Ishikawa (cell line): Measurements from ENCODE around the gene TIMMDC1.

Experiments
- CEBPB ChIP-seq: IDR thresholded peaks from 2 replicates; pipeline ENCODE4 v1.6.1; 2012
- CREB1 ChIP-seq: IDR thresholded peaks from 2 replicates; pipeline ENCODE4 v1.6.1; 2012; ENCODE audit warnings: low read depth
- EP300 ChIP-seq: IDR thresholded peaks from 2 replicates; pipeline ENCODE4 v1.6.1; 2012; ENCODE audit warnings: borderline replicate concordance
- RAD21 ChIP-seq: IDR thresholded peaks from 2 replicates; pipeline ENCODE4 v1.6.1; 2012; ENCODE audit warnings: low read depth
- TEAD4 ChIP-seq: IDR thresholded peaks from 2 replicates; pipeline ENCODE4 v1.6.1; 2012
- TF ChIP-seq, protein P1 (sequence below): IDR thresholded peaks from 2 replicates; pipeline ENCODE4 v1.6.1; 2012

DNA sequence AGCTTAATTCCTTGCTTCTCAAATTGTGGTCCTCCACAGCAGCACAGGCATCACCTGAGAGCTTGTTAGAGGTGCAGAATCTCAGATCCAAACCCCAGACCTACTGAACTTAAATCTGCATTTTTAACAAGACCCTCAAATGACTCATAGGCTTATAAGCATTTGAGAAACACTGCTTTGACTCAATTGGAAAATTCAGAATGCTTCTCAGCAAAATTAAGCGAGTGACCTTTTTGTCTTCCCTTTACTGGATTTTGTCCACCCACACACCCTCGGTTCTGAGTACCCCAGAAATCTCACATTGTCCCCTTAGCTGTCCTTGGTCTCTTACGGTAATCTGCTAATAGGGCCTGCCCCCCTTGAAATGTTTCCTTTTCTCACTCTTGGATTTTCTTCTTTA is 43.2 kb downstream of the TIMMDC1 start:
- TF ChIP-seq CEBPB (no peak), EP300 (no peak), RAD21 (no peak), TEAD4 (no peak), CREB1 (no peak)
- TF ChIP-seq, protein P1, sequence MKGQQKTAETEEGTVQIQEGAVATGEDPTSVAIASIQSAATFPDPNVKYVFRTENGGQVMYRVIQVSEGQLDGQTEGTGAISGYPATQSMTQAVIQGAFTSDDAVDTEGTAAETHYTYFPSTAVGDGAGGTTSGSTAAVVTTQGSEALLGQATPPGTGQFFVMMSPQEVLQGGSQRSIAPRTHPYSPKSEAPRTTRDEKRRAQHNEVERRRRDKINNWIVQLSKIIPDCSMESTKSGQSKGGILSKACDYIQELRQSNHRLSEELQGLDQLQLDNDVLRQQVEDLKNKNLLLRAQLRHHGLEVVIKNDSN, result no peak
